IMR-90 (cell line): ENCODE results near the gene TXNDC16. TPM values are rescaled to one million over a fixed set of nuclear protein-coding genes. Genes with fewer than 3 reads are reported as not detected.

Experiments
- ATAC-seq: fragments of 200-7000 bp; cut with Tn5 transposase; 2 replicates; pipeline ENCODE4 v1.9.1; 2020; ENCODE audit warnings: low read depth, mild to moderate bottlenecking, moderate library complexity
- BruUV-seq: library from RNA; stranded (reverse); fragments of 400-500 nt; replicated peaks from 2 replicates; lab custom pipeline; 2021; lab: Mats Ljungman, UMichigan
- CTCF ChIA-PET: fragments of 300-600 bp; formaldehyde crosslinking; extraction: SDS; loops from one replicate; lab custom pipeline; 2021; ENCODE audit warnings: antibody characterized with exemption; lab: Yijun Ruan, JAX
- POLR2A ChIA-PET: fragments of 300-600 bp; sonication (Branson Sonifier 250); formaldehyde crosslinking; loops from one replicate; lab custom pipeline; 2022; ENCODE audit warnings: antibody characterized with exemption; ENCODE audit not compliant: unreplicated experiment; lab: Charles Lee
- DNase-seq: peaks from one replicate; pipeline ENCODE4 v3.0.0; 2013
- H2AFZ ChIP-seq: replicated peaks from 2 replicates; pipeline ENCODE3; 2013; ENCODE audit warnings: low read length, mild to moderate bottlenecking; ENCODE audit not compliant: poor library complexity
- H2AK5ac ChIP-seq: 2 replicates; pipeline ENCODE4 v1.6.1; 2013; ENCODE audit warnings: low read depth, low read length, inconsistent platforms
- H2AK9ac ChIP-seq: replicated peaks from 2 replicates; pipeline ENCODE3; 2013; ENCODE audit warnings: mild to moderate bottlenecking, low read depth, low read length, moderate library complexity; ENCODE audit not compliant: poor library complexity
- H2BK120ac ChIP-seq: 2 replicates; pipeline ENCODE4 v1.6.1; 2013; ENCODE audit warnings: low read depth, low read length, inconsistent platforms
- H2BK15ac ChIP-seq: 3 replicates; pipeline ENCODE4 v1.6.1; 2013; ENCODE audit warnings: low read depth, low read length, inconsistent platforms
- H2BK20ac ChIP-seq: 2 replicates; pipeline ENCODE4 v1.6.1; 2013; ENCODE audit warnings: low read depth, mild to moderate bottlenecking, inconsistent platforms, low read length, moderate library complexity
- H2BK5ac ChIP-seq: 2 replicates; pipeline ENCODE4 v1.6.1; 2013; ENCODE audit warnings: mild to moderate bottlenecking, low read depth, low read length, inconsistent platforms; ENCODE audit not compliant: poor library complexity, severe bottlenecking
- H3K14ac ChIP-seq: replicated peaks from 2 replicates; pipeline ENCODE4 v1.6.1; 2013; ENCODE audit warnings: low read depth, low read length, inconsistent platforms
- H3K18ac ChIP-seq: 2 replicates; pipeline ENCODE4 v1.6.1; 2013; ENCODE audit warnings: low read depth, low read length, control low read depth
- H3K23ac ChIP-seq: 2 replicates; pipeline ENCODE4 v1.6.1; 2013; ENCODE audit warnings: low read depth, low read length, inconsistent platforms
- H3K27ac ChIP-seq: 2 replicates; pipeline ENCODE4 v1.5.1; 2013; ENCODE audit warnings: mild to moderate bottlenecking, control low read depth, low read length; ENCODE audit not compliant: insufficient read depth
- H3K27me3 ChIP-seq: 2 replicates; pipeline ENCODE4 v1.6.1; 2013; ENCODE audit warnings: low read length; ENCODE audit not compliant: control insufficient read depth, insufficient read depth
- H3K36me3 ChIP-seq: 2 replicates; pipeline ENCODE4 v1.6.1; 2013; ENCODE audit warnings: low read length, mixed read lengths; ENCODE audit not compliant: control insufficient read depth, insufficient read depth
- H3K4ac ChIP-seq: 2 replicates; pipeline ENCODE4 v1.6.1; 2013; ENCODE audit warnings: low read depth, low read length, inconsistent platforms
- H3K4me1 ChIP-seq: 2 replicates; pipeline ENCODE4 v1.6.1; 2013; ENCODE audit warnings: low read length, mixed read lengths; ENCODE audit not compliant: control insufficient read depth, insufficient read depth
- H3K4me2 ChIP-seq: 2 replicates; pipeline ENCODE4 v1.6.1; 2013; ENCODE audit warnings: low read depth, mild to moderate bottlenecking, control low read depth, low read length, moderate library complexity
- H3K4me3 ChIP-seq: 2 replicates; pipeline ENCODE4 v1.5.1; 2013; ENCODE audit warnings: low read depth, mild to moderate bottlenecking, control low read depth, low read length, moderate library complexity; ENCODE audit not compliant: insufficient read depth
- H3K56ac ChIP-seq: 2 replicates; pipeline ENCODE4 v1.6.1; 2013; ENCODE audit warnings: low read length, inconsistent platforms; ENCODE audit not compliant: insufficient read depth; ENCODE audit errors: extremely low read depth
- H3K79me1 ChIP-seq, 2 experiments: 2 replicates each; pipeline ENCODE4 v1.6.1; 2013; ENCODE audit warnings: low read length in 2 of 2, inconsistent platforms in 1 of 2, low read depth in 1 of 2
- H3K9ac ChIP-seq: 2 replicates; pipeline ENCODE4 v1.6.1; 2013; ENCODE audit warnings: low read depth, low read length, control low read depth
- H3K9me1 ChIP-seq: 2 replicates; pipeline ENCODE4 v1.6.1; 2013; ENCODE audit warnings: low read length, inconsistent platforms; ENCODE audit not compliant: insufficient read depth
- H3K9me3 ChIP-seq: 2 replicates; pipeline ENCODE4 v1.6.1; 2013; ENCODE audit warnings: low read length; ENCODE audit not compliant: control insufficient read depth, insufficient read depth
- H4K20me1 ChIP-seq: 2 replicates; pipeline ENCODE4 v1.6.1; 2013; ENCODE audit warnings: low read length, inconsistent platforms; ENCODE audit not compliant: insufficient read depth
- H4K5ac ChIP-seq: 2 replicates; pipeline ENCODE4 v1.6.1; 2013; ENCODE audit warnings: mild to moderate bottlenecking, low read depth, low read length, control low read depth
- H4K8ac ChIP-seq, 2 experiments: 2 replicates each; pipeline ENCODE4 v1.6.1; 2013; ENCODE audit warnings: low read depth in 2 of 2, low read length in 2 of 2, control low read depth in 1 of 2, inconsistent platforms in 1 of 2
- H4K91ac ChIP-seq: 2 replicates; pipeline ENCODE4 v1.6.1; 2013; ENCODE audit warnings: low read depth, low read length, inconsistent platforms; ENCODE audit not compliant: insufficient read depth
- BHLHE40 ChIP-seq: fragments of 150-350 bp; IDR thresholded peaks from 2 replicates; pipeline ENCODE4 v1.6.1; 2016; ENCODE audit warnings: mild to moderate bottlenecking, low read depth, low read length
- CEBPB ChIP-seq: IDR thresholded peaks from 2 replicates; pipeline ENCODE4 v1.6.1; 2012; ENCODE audit warnings: low read depth, low read length, improper control_type of control experiment
- CHD1 ChIP-seq: IDR thresholded peaks from 2 replicates; pipeline ENCODE4 v1.6.1; 2012; ENCODE audit warnings: low read depth, low read length, improper control_type of control experiment
- CTCF ChIP-seq: conservative IDR thresholded peaks from 2 replicates; pipeline ENCODE4 v1.5.1; 2012; ENCODE audit warnings: mild to moderate bottlenecking, low read depth, low read length, improper control_type of control experiment
- ELK1 ChIP-seq: fragments of 150-350 bp; IDR thresholded peaks from 2 replicates; pipeline ENCODE4 v1.6.1; 2016; ENCODE audit warnings: low read depth, mild to moderate bottlenecking, low read length, moderate library complexity, borderline replicate concordance
- FOS ChIP-seq: fragments of 150-350 bp; IDR thresholded peaks from 2 replicates; pipeline ENCODE4 v1.6.1; 2016; ENCODE audit warnings: low read depth, low read length
- MAFK ChIP-seq: IDR thresholded peaks from 2 replicates; pipeline ENCODE4 v1.6.1; 2012; ENCODE audit warnings: low read depth, low read length, improper control_type of control experiment
- MAZ ChIP-seq: IDR thresholded peaks from 2 replicates; pipeline ENCODE4 v1.6.1; 2012; ENCODE audit warnings: low read depth, mild to moderate bottlenecking, low read length, improper control_type of control experiment, moderate library complexity, borderline replicate concordance
- MXI1 ChIP-seq: IDR thresholded peaks from 2 replicates; pipeline ENCODE4 v1.6.1; 2012; ENCODE audit warnings: low read depth, mild to moderate bottlenecking, low read length, moderate library complexity, borderline replicate concordance
- NFE2L2 ChIP-seq: fragments of 150-350 bp; IDR thresholded peaks from 2 replicates; pipeline ENCODE4 v1.6.1; 2016; ENCODE audit warnings: low read depth, mild to moderate bottlenecking, low read length
- POLR2A ChIP-seq: IDR thresholded peaks from 2 replicates; pipeline ENCODE4 v1.6.1; 2012; ENCODE audit warnings: mild to moderate bottlenecking, low read depth, low read length
- RAD21 ChIP-seq: IDR thresholded peaks from 2 replicates; pipeline ENCODE4 v1.6.1; 2012; ENCODE audit warnings: low read length, improper control_type of control experiment
- RCOR1 ChIP-seq: IDR thresholded peaks from 2 replicates; pipeline ENCODE4 v1.6.1; 2012; ENCODE audit warnings: mild to moderate bottlenecking, low read length, improper control_type of control experiment; ENCODE audit not compliant: insufficient replicate concordance
- RFX5 ChIP-seq: IDR thresholded peaks from 2 replicates; pipeline ENCODE4 v1.8.0; 2012; ENCODE audit warnings: low read depth, mild to moderate bottlenecking, low read length, moderate library complexity
- SMC3 ChIP-seq: fragments of 150-350 bp; IDR thresholded peaks from 2 replicates; pipeline ENCODE4 v1.6.1; 2016; ENCODE audit warnings: low read depth, mild to moderate bottlenecking, antibody characterized with exemption, low read length, moderate library complexity
- USF2 ChIP-seq: fragments of 150-350 bp; IDR thresholded peaks from 2 replicates; pipeline ENCODE4 v1.6.1; 2017; ENCODE audit warnings: mild to moderate bottlenecking, antibody characterized with exemption, low read length, low read depth
- WGBS, 2 experiments: methylation state at CpG; one replicate each; pipeline versions ENCODE4 v1.1.5 to v1.1.7; 2013; ENCODE audit warnings: missing lambda C conversion rate in 2 of 2; ENCODE audit not compliant: insufficient read length in 1 of 2; ENCODE audit errors: extremely low coverage in 2 of 2; 5-methylcytosine and 5-hydroxymethylcytosine counted together
- dilution Hi-C: fragments of 300-500 bp; cut with HindIII; formaldehyde crosslinking; loops from one replicate; pipeline ENCODE4 v1.14.3; 2018; ENCODE audit warnings: low sequenced_read_pairs; ENCODE audit not compliant: unreplicated experiment
- in situ Hi-C: fragments of 300-500 bp; cut with MboI; formaldehyde crosslinking; loops from 3 replicates; pipeline ENCODE4 v1.14.3; 2019; ENCODE audit warnings: low sequenced_read_pairs, inconsistent platforms, mixed read lengths
- intact Hi-C: fragments of 100-400 bp; cut with micrococcal nuclease; formaldehyde crosslinking; loops from 2 replicates; pipeline ENCODE4 v1.10.0; 2022
- polyA plus RNA-seq, 3 experiments: library from polyadenylated mRNA; depleted of rRNA; stranded (reverse); fragments of >200 nt; gene quantifications; 2 replicates each; pipeline ENCODE4 v1.2.3, GENCODE V29; 2012; ENCODE audit warnings: low replicate concordance in 1 of 3
- total RNA-seq: library from RNA; depleted of rRNA; stranded (reverse); fragments of >200 nt; gene quantifications from 2 replicates; pipeline ENCODE4 v1.2.3, GENCODE V29; 2012

Gene TXNDC16
- total and polyA plus RNA-seq, 2 of the 4 experiments (the other 2 are of a cell fraction): 1.4 TPM

GRCh38 chr14:52558688-52559087 is 6.4 kb upstream of the TXNDC16 start:
- no peak for DNase-seq
- WGBS, 2 experiments: 100% methylated on average over 1 of the region's 2 CpGs; no CpG with 5 or more reads in 1 of the 2 experiments
- POLR2A ChIA-PET: no interaction called here

More at GRCh38 chr14:52558688-52559087, 6.4 kb upstream of the TXNDC16 start:
- Histone ChIP-seq H2AK9ac (no peak overlapping the region), H3K4ac (no peak overlapping the region), H2BK120ac (no peak overlapping the region), H2AFZ (no peak overlapping the region), H2BK5ac (no peak overlapping the region), H2BK15ac (no peak overlapping the region), H3K9me1 (no peaks in the 10 kb centered on the region; the same call in 1 of the 2 replicates), H4K20me1 (no peaks in the 10 kb centered on the region), H3K27me3 (no peaks in the 10 kb centered on the region), H3K4me2 (no peak overlapping the region), H3K4me3 (no peak overlapping the region), H3K36me3 (no peaks in the 10 kb centered on the region), H3K4me1 (peaks cover 2% of the 10 kb centered on the region), H2BK20ac (no peak overlapping the region), H3K79me1 (peaks cover 0 to 5% of the 10 kb centered on the region in 2 experiments; a peak in 2 of 4 replicates), H3K23ac (no peak overlapping the region), H3K56ac (no peak overlapping the region), H3K18ac (no peak overlapping the region), H3K9me3 (peaks cover 2% of the 10 kb centered on the region; the same call in 1 of the 2 replicates), H3K9ac (no peak overlapping the region), H4K8ac (no peak overlapping the region), H4K91ac (no peak overlapping the region), H2AK5ac (no peak overlapping the region), H3K27ac (no peak overlapping the region), H4K5ac (no peak overlapping the region), H3K14ac (no peak overlapping the region)
- dilution Hi-C loops (no loop called here), intact Hi-C loops (no loop called here), in situ Hi-C loops (no loop called here)
- TF ChIP-seq MAFK: no peak
- no peak for TF ChIP-seq CHD1
- no peak for TF ChIP-seq RCOR1
- no peak for TF ChIP-seq CTCF
- no peak for TF ChIP-seq ELK1
- no peak for TF ChIP-seq NFE2L2
- TF ChIP-seq USF2: no peak
- TF ChIP-seq MXI1: no peak
- TF ChIP-seq POLR2A: no peak
- no peak for TF ChIP-seq MAZ
- TF ChIP-seq FOS: no peak
- no peak for TF ChIP-seq CEBPB
- TF ChIP-seq SMC3: no peak
- no peak for TF ChIP-seq RAD21
- TF ChIP-seq RFX5: no peak
- no peak for TF ChIP-seq BHLHE40
- no TSS peak for BruUV-seq
- no peak for ATAC-seq
- CTCF ChIA-PET: no interaction called here
